Stimulated activated CD8-positive, alpha-beta memory T cell treated with anti-CD3 and anti-CD28 coated beads, Interleukin-7, amount 100 ng/mL, for 24 hours (primary cell): ENCODE data around the gene GSE1.

ENCODE experiments used
- DNase-seq: peaks from one replicate; pipeline ENCODE4 v3.0.0-alpha.2; 2020; ENCODE audit warnings: low read depth

Gene GSE1

DNA sequence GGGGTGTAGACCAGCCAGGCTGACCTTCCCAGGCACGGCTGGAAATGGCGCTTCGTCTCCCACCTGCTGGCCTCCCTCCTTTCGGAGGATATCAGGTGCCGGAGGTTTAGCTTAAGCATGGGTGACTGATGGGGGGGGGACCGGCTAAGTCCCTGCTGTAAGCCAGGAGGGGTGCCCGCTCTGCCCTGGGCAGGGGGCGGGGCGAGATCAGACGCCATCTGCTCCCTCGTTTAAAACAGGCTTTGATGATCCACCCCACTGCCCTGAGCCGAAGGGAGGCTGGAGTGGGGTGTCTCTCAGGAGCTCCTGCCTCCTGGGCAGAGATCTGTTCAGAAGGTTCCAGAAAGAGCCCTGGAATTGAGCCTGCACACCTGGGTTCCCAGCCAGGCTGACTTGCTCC lies 111.8 kb downstream of the GSE1 start:
- no peak for DNase-seq
